GM20000 (cell line): Measurements from ENCODE around the gene COL4A6.

Source experiments
- DNase-seq: peaks from one replicate; pipeline ENCODE4 v3.0.0; 2012; ENCODE audit warnings: low spot score
- TF ChIP-seq, protein P1 (sequence below): IDR thresholded peaks from 2 replicates; pipeline ENCODE4 v1.5.1; 2012; ENCODE audit warnings: mild to moderate bottlenecking, control low read depth; ENCODE audit errors: extremely low read depth, missing control alignments

Gene COL4A6

DNA sequence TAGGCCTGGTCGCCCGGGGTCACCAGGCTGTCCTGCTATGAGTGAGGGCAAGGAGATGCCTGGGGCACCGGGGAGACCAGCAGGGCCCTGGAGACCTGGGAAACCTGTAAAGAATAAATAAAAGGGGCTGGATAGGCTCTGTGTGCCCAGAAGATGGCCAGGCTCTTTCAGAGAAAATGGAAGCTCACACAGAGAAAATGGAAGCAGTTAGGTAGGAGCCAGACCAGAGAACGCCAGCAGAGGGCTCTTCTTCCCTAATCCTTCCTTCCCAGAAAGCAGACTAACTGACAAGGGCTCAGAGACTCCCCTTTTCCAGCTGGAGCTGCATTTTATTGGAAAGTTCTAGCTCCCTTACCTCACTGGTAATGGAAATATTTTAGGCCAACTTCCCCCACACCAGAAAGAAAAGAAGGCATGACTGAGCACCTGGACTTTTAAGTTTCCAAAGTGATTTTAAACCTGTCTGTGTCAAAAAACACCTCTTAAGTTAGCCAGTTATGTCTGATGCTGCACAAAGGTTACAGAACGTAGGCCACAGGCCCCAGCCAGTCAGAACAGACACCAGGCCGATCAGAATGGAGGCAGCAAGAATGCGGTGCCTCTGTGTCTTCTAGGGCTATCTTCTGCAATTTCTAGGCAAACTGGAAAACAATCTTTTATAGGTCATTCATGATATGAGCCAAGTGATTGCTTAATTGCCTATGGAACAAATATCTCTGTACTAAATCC, 272.7 kb downstream of the COL4A6 start:
- TF ChIP-seq, protein P1, sequence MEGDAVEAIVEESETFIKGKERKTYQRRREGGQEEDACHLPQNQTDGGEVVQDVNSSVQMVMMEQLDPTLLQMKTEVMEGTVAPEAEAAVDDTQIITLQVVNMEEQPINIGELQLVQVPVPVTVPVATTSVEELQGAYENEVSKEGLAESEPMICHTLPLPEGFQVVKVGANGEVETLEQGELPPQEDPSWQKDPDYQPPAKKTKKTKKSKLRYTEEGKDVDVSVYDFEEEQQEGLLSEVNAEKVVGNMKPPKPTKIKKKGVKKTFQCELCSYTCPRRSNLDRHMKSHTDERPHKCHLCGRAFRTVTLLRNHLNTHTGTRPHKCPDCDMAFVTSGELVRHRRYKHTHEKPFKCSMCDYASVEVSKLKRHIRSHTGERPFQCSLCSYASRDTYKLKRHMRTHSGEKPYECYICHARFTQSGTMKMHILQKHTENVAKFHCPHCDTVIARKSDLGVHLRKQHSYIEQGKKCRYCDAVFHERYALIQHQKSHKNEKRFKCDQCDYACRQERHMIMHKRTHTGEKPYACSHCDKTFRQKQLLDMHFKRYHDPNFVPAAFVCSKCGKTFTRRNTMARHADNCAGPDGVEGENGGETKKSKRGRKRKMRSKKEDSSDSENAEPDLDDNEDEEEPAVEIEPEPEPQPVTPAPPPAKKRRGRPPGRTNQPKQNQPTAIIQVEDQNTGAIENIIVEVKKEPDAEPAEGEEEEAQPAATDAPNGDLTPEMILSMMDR: no peak
- no peak for DNase-seq

DNA sequence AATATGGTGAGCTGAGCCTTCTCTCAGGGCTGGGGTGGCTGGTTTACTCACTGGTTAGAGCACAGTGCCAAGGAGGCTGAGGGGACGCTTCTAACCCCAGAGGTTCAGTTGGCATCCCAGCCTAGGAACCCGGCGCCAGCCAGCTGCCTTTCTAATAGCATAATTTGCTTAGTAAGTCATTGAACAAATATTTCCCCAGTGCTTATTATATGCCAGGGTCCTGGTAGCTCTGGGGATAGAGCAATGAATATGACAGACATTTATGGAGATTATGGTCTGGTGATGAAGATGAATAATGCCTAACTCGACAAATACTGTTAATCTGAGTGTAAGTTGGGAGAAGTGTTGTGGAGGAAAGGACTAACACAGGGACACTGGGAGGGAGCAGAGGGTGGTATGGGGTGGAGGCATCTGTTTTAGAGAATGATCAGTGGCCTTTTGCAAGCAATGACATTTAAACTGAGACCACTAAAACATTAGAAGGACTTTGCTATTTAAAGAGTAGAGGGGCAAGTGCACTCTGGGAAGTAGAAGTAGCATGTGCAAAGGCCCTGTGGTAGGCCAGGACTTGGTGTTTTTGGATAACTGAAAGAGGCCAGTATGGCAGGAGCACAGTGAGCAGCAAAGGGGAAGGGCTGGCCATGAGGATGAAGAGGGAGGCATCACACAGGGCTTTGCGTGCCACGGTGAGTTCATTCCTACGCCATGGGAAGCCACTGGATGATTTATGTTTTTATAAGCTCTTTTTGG, 274.7 kb downstream of the COL4A6 start:
- DNase-seq: no peak
- TF ChIP-seq, protein P1: no peak

DNA sequence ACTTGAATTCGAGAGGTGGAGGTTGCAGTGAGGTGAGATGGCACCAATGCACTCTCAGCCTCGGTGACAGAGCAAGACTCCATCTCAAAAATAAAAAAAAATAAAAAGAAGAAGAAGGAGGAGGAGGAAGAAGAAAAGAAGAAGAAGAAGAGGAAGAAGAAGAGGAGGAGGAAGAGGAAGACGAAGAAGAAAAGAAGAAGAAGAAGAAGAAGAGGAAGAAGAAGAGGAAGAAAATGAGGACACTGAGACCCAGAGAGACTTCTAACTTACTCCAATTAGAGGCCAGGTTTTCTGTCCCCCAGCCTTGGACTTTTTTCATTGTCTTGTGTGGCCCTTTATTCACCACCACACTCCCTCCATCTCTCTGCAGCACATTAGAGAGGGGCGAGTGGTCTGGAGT, 276.0 kb downstream of the COL4A6 start:
- no peak for DNase-seq
- TF ChIP-seq, protein P1: no peak

DNA sequence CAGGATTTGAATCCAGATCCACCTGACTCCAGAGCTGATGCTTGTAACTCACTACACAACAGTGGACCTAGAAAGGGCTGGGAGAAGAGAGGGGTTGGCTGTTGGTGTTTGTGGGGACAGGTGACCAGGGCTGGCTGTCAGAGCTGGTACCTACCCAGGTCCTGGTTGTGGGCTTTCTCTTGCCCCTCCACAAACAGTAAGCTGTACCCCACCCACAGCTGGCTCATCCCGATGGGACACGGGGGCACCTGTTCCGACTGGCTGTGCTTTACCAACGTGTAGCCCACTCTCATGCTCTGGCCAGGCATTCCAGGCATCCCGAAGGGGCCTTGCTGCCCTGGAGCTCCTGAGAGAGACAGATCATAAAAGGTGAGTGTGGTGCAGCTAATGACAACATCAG, 277.9 kb downstream of the COL4A6 start:
- DNase-seq: no peak
- TF ChIP-seq, protein P1: no peak

DNA sequence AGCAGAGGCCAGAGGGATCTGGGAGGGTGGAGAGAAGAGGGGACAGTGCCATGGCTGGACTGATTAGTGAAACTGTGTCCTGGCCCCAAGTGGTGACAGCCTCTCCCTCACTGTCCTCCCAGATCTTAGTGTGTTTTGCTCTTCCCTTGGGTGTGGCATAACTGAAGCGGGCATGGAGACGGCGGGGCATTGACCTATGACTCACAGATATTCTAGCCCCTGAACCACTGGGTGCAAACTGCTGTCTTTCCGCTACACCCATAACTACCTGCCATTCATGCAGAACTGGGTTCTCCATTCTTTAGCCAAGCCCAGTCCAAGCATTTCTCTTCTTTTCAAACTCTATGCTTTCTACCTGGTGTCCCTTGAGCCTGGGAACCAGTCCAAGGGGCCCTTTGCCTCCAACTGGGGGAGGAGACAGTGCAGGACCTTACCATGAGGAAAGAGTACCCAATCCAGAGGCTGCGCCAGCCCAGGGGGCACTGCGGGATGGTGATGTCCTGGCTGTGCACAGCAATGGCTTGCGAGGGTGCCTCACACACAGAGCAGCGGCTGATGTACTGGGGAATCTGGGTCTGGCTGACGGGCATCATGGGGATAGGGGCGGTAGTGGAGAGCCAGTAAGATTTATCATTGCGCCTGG, 279.1 kb downstream of the COL4A6 start:
- no peak for DNase-seq
- TF ChIP-seq, protein P1: no peak

DNA sequence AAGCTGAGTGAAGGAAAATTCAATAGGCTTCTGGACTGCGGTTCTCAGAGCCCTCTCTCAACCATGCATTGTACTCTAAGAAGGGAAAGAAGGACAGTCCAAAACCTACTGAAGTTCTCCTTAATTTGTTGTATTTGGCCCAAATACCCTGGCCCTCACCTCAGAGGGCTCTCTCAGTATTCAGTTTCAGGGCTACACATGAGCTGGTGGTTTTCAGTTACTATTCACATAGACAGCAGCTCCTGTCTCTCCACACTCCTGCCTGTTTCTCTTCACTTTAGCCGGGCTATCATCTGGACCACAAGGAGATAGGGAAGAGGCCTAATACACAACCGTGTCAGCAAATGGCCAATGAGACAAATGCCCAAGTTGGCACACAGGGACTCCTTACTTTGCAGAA, 280.6 kb downstream of the COL4A6 start:
- TF ChIP-seq, protein P1: no peak
- no peak for DNase-seq

DNA sequence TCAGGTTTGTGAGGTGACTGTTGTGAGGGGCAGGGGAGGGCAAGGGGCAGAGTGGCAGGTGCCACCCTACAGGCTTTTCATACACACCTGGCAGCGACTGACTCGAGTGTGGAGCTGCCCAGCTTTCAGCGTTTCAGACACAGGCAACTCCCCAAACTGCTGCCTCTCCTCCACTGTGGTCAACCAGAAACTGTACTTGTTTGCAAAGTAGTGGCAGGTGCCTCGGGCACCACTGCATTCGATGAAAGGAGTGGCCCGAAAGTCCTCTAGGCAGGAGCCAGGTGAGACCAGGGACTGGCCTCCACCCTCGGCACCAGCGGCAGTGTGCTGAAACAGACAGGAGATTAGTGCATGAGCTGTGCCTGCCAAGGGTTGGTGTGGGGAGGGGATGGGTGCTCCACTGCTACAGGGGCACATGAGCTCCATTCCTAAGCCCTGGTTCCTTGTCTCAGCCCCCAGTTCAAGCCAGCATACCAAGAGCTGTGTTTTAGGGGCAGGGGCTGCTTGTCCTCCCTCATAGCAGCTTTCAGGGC, 281.2 kb downstream of the COL4A6 start:
- TF ChIP-seq, protein P1: no peak
- no peak for DNase-seq
